ENCODE results near the gene CCDC102B. TPM values are rescaled to one million over a fixed set of nuclear protein-coding genes. Genes with fewer than 3 reads are reported as not detected.

The CCDC102B gene
- total RNA-seq, 1 donor from 2014 or later, result 4.4 TPM

DNA sequence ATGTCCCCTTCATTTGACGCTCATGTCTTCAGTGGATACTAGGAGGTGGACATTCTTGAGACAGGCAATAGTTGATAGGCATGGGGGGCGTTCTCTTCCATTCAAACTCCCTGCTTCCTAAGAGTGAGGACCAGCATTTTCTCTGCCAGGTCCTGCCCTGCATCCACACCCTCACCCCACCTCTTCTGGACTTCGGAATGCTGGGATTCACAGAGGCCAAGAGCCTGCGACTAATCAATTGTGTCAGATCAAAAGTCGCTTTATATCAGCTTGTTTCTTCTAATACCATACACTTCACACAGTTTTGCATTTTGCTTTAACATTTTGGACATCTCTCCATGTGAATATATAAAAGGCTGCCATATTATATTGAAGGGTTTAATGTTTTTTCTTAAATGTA, 210.7 kb downstream of the CCDC102B start:
- H3K27ac Mint-ChIP-seq, result no peak overlapping the region
- no peak overlapping the region for H3K4me3 Mint-ChIP-seq (ENCODE audit: low read depth)
- TF ChIP-seq, protein P1, sequence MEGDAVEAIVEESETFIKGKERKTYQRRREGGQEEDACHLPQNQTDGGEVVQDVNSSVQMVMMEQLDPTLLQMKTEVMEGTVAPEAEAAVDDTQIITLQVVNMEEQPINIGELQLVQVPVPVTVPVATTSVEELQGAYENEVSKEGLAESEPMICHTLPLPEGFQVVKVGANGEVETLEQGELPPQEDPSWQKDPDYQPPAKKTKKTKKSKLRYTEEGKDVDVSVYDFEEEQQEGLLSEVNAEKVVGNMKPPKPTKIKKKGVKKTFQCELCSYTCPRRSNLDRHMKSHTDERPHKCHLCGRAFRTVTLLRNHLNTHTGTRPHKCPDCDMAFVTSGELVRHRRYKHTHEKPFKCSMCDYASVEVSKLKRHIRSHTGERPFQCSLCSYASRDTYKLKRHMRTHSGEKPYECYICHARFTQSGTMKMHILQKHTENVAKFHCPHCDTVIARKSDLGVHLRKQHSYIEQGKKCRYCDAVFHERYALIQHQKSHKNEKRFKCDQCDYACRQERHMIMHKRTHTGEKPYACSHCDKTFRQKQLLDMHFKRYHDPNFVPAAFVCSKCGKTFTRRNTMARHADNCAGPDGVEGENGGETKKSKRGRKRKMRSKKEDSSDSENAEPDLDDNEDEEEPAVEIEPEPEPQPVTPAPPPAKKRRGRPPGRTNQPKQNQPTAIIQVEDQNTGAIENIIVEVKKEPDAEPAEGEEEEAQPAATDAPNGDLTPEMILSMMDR (IDR thresholded peaks at IDR 0.05; ENCODE audit: unreplicated experiment), result no peak
- no peak for DNase-seq (ENCODE audit: low spot score, unreplicated experiment)
- no peaks in the 10 kb centered on the region for H3K27me3 Mint-ChIP-seq
- H3K9me3 Mint-ChIP-seq (ENCODE audit: low read depth), result no peaks in the 10 kb centered on the region
- peaks cover 2% of the 10 kb centered on the region for H3K4me1 Mint-ChIP-seq (ENCODE audit: low read depth)
- no peaks in the 10 kb centered on the region for H3K36me3 Mint-ChIP-seq (ENCODE audit: insufficient read depth)

DNA sequence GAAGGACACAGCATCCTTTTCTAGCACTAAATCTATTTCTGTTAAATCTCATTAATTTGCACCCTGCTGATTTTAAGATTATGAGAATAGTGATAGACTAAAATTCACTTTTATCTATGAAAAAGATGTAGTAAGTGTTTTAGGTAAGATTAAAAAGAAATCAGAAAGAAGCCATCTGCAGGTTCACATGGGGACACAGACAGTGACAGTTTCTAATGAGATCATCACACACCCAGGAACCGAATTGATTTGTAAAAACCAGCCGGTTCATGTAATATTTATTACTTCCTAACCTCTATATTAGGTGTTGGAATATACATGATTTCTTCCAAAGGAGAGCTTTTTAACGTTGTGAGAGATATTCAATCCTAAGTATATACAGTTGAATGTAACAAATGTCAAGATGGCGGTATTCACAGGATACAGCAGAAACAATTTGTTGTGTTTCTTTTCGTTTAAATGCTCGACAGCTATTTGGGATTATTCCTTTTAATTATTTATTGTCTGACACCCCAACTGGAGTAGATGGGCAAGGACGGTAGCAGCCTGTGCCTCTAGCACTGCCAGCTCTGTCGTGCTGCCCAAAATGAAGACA, 223.4 kb downstream of the CCDC102B start:
- H3K27ac Mint-ChIP-seq, result no peak overlapping the region
- H3K4me3 Mint-ChIP-seq (ENCODE audit: low read depth), result no peak overlapping the region
- no peaks in the 10 kb centered on the region for H3K4me1 Mint-ChIP-seq (ENCODE audit: low read depth)
- H3K27me3 Mint-ChIP-seq, result no peaks in the 10 kb centered on the region
- no peaks in the 10 kb centered on the region for H3K36me3 Mint-ChIP-seq (ENCODE audit: insufficient read depth)
- DNase-seq (ENCODE audit: low spot score, unreplicated experiment), result no peak
- no peaks in the 10 kb centered on the region for H3K9me3 Mint-ChIP-seq (ENCODE audit: low read depth)
- TF ChIP-seq, protein P1 (IDR thresholded peaks at IDR 0.05; ENCODE audit: unreplicated experiment), result no peak

DNA sequence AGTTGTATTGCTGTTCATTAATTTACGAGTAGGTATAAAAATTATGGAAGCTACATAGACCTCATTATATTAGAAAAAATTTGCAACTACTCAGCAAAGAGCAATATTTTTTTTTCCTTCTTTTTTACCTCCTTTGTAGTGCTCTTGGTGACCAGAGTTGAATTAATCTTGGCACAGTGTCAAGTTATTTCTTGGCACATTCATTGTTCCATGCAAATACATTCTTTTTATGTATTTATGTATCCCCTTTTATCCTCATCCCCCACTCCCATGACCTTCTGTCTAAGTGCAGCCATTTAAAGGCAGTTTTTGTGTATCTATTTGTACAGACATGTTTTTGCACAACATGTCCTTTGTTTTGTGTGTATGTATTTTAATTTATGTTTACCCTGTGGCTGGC, 224.5 kb downstream of the CCDC102B start:
- H3K9me3 Mint-ChIP-seq (ENCODE audit: low read depth), result no peaks in the 10 kb centered on the region
- H3K27me3 Mint-ChIP-seq, result no peaks in the 10 kb centered on the region
- DNase-seq (ENCODE audit: low spot score, unreplicated experiment), result no peak
- H3K36me3 Mint-ChIP-seq (ENCODE audit: insufficient read depth), result no peaks in the 10 kb centered on the region
- H3K4me3 Mint-ChIP-seq (ENCODE audit: low read depth), result no peak overlapping the region
- TF ChIP-seq, protein P1 (IDR thresholded peaks at IDR 0.05; ENCODE audit: unreplicated experiment), result no peak
- H3K4me1 Mint-ChIP-seq (ENCODE audit: low read depth), result no peaks in the 10 kb centered on the region
- H3K27ac Mint-ChIP-seq, result no peak overlapping the region

DNA sequence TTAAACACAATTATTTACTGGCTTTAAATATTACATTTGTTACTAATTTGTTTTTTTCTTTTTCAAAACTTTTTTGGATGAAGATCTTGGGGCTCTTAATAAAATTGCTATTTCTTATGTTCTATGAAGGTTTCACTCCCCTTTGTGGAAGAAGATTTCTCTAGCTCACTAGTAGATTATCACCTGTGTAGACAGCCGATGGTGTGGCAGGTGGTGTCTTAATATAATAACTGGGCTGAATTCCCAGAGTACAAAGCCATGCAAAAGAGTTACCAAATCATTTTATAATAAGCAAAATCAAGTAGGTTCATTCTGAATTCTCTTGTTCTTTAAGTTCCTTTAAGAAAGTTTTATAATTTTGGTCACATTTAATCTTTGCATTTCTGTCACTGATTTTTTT, 233.7 kb downstream of the CCDC102B start:
- H3K27me3 Mint-ChIP-seq, result no peaks in the 10 kb centered on the region

DNA sequence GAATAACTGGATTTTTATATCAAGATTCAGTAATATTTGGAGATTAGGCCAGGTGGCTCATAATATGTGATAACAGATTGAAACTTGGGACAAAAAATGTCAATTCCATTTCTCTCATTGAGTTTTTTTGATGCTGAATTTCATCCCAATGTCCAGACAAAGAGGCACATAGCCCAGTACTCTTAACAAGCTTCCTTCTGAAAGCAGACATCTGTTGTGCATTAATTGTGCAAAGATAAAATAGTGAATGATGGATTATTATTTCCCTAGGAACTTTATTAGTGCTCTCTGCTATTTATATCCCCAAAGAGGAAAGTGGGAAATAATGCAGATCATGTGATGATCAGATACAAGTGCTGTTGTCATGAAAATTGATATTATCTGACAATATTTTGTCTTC, 234.1 kb downstream of the CCDC102B start:
- no peaks in the 10 kb centered on the region for H3K27me3 Mint-ChIP-seq
- no peak overlapping the region for H3K27ac Mint-ChIP-seq
- H3K4me3 Mint-ChIP-seq (ENCODE audit: low read depth), result no peak overlapping the region
- H3K9me3 Mint-ChIP-seq (ENCODE audit: low read depth), result no peaks in the 10 kb centered on the region
- TF ChIP-seq, protein P1 (IDR thresholded peaks at IDR 0.05; ENCODE audit: unreplicated experiment), result no peak
- DNase-seq (ENCODE audit: low spot score, unreplicated experiment), result no peak
- no peaks in the 10 kb centered on the region for H3K36me3 Mint-ChIP-seq (ENCODE audit: insufficient read depth)
- no peaks in the 10 kb centered on the region for H3K4me1 Mint-ChIP-seq (ENCODE audit: low read depth)

More for the DNA sequence above, 233.7 kb downstream of the CCDC102B start:
- Mint-ChIP-seq H3K4me1 (ENCODE audit: low read depth) (no peaks in the 10 kb centered on the region), H3K9me3 (ENCODE audit: low read depth) (no peaks in the 10 kb centered on the region), H3K27ac (no peak overlapping the region), H3K4me3 (ENCODE audit: low read depth) (no peak overlapping the region), H3K36me3 (ENCODE audit: insufficient read depth) (no peaks in the 10 kb centered on the region)
- TF ChIP-seq, protein P1 (IDR thresholded peaks at IDR 0.05; ENCODE audit: unreplicated experiment), result no peak
- no peak for DNase-seq (ENCODE audit: low spot score, unreplicated experiment)

Measured in progenitor cell of endocrine pancreas (in vitro differentiated cells).